HG03378 (cell line): Measurements from ENCODE around the gene ZFR.
"Not testable (repeated sequence)": the region's sequence is repeated elsewhere in the genome, so short reads cannot be mapped to it uniquely, and the experiment has no call there.

Experiments used
- ATAC-seq: cut with Tn5 transposase; IDR thresholded peaks from one replicate; pipeline ENCODE4 v1.9.1; 2021; ENCODE audit warnings: mild to moderate bottlenecking, moderate library complexity; ENCODE audit not compliant: unreplicated experiment

Gene ZFR

GRCh38 chr5:32413466-32414263, 30.9 kb downstream of the ZFR start:
- no peak for ATAC-seq

GRCh38 chr5:32410630-32411029, 33.9 kb downstream of the ZFR start:
- no peak for ATAC-seq

- ATAC-seq, result no peak
Observed at GRCh38 chr5:32406650-32407049, 37.9 kb downstream of the ZFR start.

- ATAC-seq, result no peak
Observed at GRCh38 chr5:32405507-32405906, 39.0 kb downstream of the ZFR start.

GRCh38 chr5:32403760-32404159, 40.8 kb downstream of the ZFR start:
- no peak for ATAC-seq

- no peak for ATAC-seq
Observed at GRCh38 chr5:32400401-32400800, 44.1 kb downstream of the ZFR start.

GRCh38 chr5:32398754-32399153, 45.8 kb downstream of the ZFR start:
- not testable (repeated sequence) for ATAC-seq

- ATAC-seq, result no peak
Observed at GRCh38 chr5:32394981-32395380, 49.6 kb downstream of the ZFR start.

- ATAC-seq, result no peak
Observed at GRCh38 chr5:32392039-32392438, 52.5 kb downstream of the ZFR start.

GRCh38 chr5:32390819-32391591, 53.5 kb downstream of the ZFR start:
- no peak for ATAC-seq

GRCh38 chr5:32388432-32389129, 56.0 kb downstream of the ZFR start:
- ATAC-seq, result no peak

GRCh38 chr5:32387841-32388240, 56.7 kb downstream of the ZFR start:
- no peak for ATAC-seq

GRCh38 chr5:32387211-32387610, 57.3 kb downstream of the ZFR start:
- no peak for ATAC-seq

GRCh38 chr5:32384621-32385020, 59.9 kb downstream of the ZFR start:
- ATAC-seq, result no peak

GRCh38 chr5:32383586-32383985, 61.0 kb downstream of the ZFR start:
- no peak for ATAC-seq

GRCh38 chr5:32383065-32383464, 61.5 kb downstream of the ZFR start:
- ATAC-seq, result no peak

GRCh38 chr5:32379421-32379820, 65.1 kb downstream of the ZFR start:
- ATAC-seq, result no peak

GRCh38 chr5:32378966-32379365, 65.6 kb downstream of the ZFR start:
- ATAC-seq, result no peak

- no peak for ATAC-seq
Observed at GRCh38 chr5:32369542-32370155, 74.9 kb downstream of the ZFR start.

GRCh38 chr5:32369032-32369431, 75.5 kb downstream of the ZFR start:
- no peak for ATAC-seq

GRCh38 chr5:32367271-32367670, 77.3 kb downstream of the ZFR start:
- ATAC-seq, result not testable (repeated sequence)
